K562 (cell line): ENCODE data around the gene LAMB4. TPM values are rescaled to one million over a fixed set of nuclear protein-coding genes. Genes with fewer than 3 reads are reported as not detected.

ENCODE experiments used
- ATAC-seq: fragments of 200-7000 bp; cut with Tn5 transposase; 3 replicates; pipeline ENCODE4 v1.9.1; 2020; ENCODE audit warnings: moderate library complexity
- BruUV-seq: library from RNA; stranded (reverse); fragments of 400-500 nt; replicated peaks from 2 replicates; lab custom pipeline; 2021; lab: Mats Ljungman, UMichigan
- CTCF ChIA-PET: fragments of 300-600 bp; formaldehyde crosslinking; extraction: SDS; loops from one replicate; lab custom pipeline; 2021; ENCODE audit warnings: low intra/inter-chr PET ratio; lab: Yijun Ruan, JAX
- POLR2A ChIA-PET: fragments of 300-600, 350-650 bp; sonication (Branson Sonifier 250); formaldehyde crosslinking; extraction: SDS; loops from one replicate; lab custom pipeline; 2021; ENCODE audit warnings: antibody characterized with exemption, inconsistent platforms; lab: Yijun Ruan, JAX
- DNase-seq, 4 experiments: peaks; one replicate each; pipeline versions ENCODE4 v3.0.0 to v3.0.0-alpha.2; 2011 to 2018; ENCODE audit warnings: low spot score in 3 of 4, mixed read lengths in 3 of 4; ENCODE audit errors: extremely low read depth in 1 of 4
- FAIRE-seq: peaks from 2 replicates; lab custom pipeline; 2011; peaks lifted over from hg19 to GRCh38; lab: Jason Lieb, UNC
- H2AFZ ChIP-seq: 2 replicates; pipeline ENCODE4 v1.6.0; 2011; ENCODE audit warnings: low read depth, low read length, control low read depth, inconsistent platforms
- H3K27ac ChIP-seq: fragments of 200-600 bp; 3 replicates; pipeline ENCODE4 v1.8.0; 2011; ENCODE audit warnings: low read depth, mild to moderate bottlenecking, control low read depth, inconsistent platforms, low read length, moderate library complexity, mixed read lengths; ENCODE audit errors: extremely low read depth
- H3K27me3 ChIP-seq, 2 experiments: fragments of 300-600 bp in 1 of 2; 2 replicates in 1 of 2; 3 replicates in 1 of 2; pipeline versions ENCODE4 v1.6.0 to v1.8.0; 2011; ENCODE audit warnings: inconsistent platforms in 2 of 2, low read length in 2 of 2, mild to moderate bottlenecking in 1 of 2, mixed read lengths in 1 of 2, moderate library complexity in 1 of 2; ENCODE audit not compliant: control insufficient read depth in 2 of 2, insufficient read depth in 2 of 2
- H3K36me3 ChIP-seq: fragments of 300-600 bp; 3 replicates; pipeline ENCODE4 v1.8.0; 2011; ENCODE audit warnings: mild to moderate bottlenecking, low read length, inconsistent platforms; ENCODE audit not compliant: control insufficient read depth, insufficient read depth
- H3K4me1 ChIP-seq, 2 experiments: fragments of 200-600 bp in 1 of 2; replicated peaks in 1 of 2; 2 replicates in 1 of 2; 3 replicates in 1 of 2; pipeline versions ENCODE4 v1.5.1 to v1.8.0; 2011; ENCODE audit warnings: inconsistent platforms in 2 of 2, low read length in 2 of 2, mild to moderate bottlenecking in 1 of 2, mixed read lengths in 1 of 2, moderate library complexity in 1 of 2; ENCODE audit not compliant: control insufficient read depth in 2 of 2, insufficient read depth in 2 of 2
- H3K4me2 ChIP-seq: 2 replicates; pipeline ENCODE4 v1.6.1; 2011; ENCODE audit warnings: low read length, control low read depth, inconsistent platforms, mixed read lengths; ENCODE audit not compliant: insufficient read depth
- H3K4me3 ChIP-seq: fragments of 200-600 bp; sonication (generic), shearing (Covaris generic); 2 replicates; pipeline ENCODE4 v1.5.1; 2016; ENCODE audit warnings: control low read depth, inconsistent platforms
- H3K79me2 ChIP-seq: fragments of 200-600 bp; 3 replicates; pipeline ENCODE4 v1.8.0; 2011; ENCODE audit warnings: low read length, inconsistent platforms; ENCODE audit not compliant: control insufficient read depth, insufficient read depth
- H3K9ac ChIP-seq, 2 experiments: 2 replicates each; pipeline versions ENCODE4 v1.6.0 to v1.6.1; 2011; ENCODE audit warnings: low read depth in 2 of 2, low read length in 2 of 2, control low read depth in 1 of 2, inconsistent platforms in 1 of 2, mild to moderate bottlenecking in 1 of 2, mixed read lengths in 1 of 2; ENCODE audit not compliant: insufficient read depth in 1 of 2
- H3K9me1 ChIP-seq: one replicate; pipeline ENCODE4 v1.6.0; 2011; ENCODE audit warnings: inconsistent platforms, mild to moderate bottlenecking, low read length, moderate library complexity; ENCODE audit not compliant: control insufficient read depth, insufficient read depth
- H3K9me3 ChIP-seq: replicated peaks from 2 replicates; pipeline ENCODE4 v1.5.1; 2011; ENCODE audit warnings: low read depth, low read length, inconsistent platforms; ENCODE audit not compliant: control insufficient read depth, insufficient read depth
- H4K20me1 ChIP-seq: replicated peaks from 2 replicates; pipeline ENCODE4 v1.6.1; 2011; ENCODE audit warnings: low read length, inconsistent platforms, mixed read lengths; ENCODE audit not compliant: control insufficient read depth, insufficient read depth
- HOXB6 ChIP-seq: fragments of 250-450 bp; sonication (Bioruptor Pico); IDR thresholded peaks from 2 replicates; pipeline ENCODE4 v1.5.1; 2022; ENCODE audit warnings: mild to moderate bottlenecking, borderline replicate concordance
- IRF1 ChIP-seq: sonication (generic); formaldehyde crosslinking; IDR thresholded peaks from 2 replicates; pipeline ENCODE4 v1.8.0; 2022; ENCODE audit warnings: missing genetic modification reagents, mild to moderate bottlenecking, borderline replicate concordance
- MCM5 ChIP-seq: fragments of 450-650 bp; IDR thresholded peaks from 2 replicates; pipeline ENCODE4 v1.6.1; 2016; ENCODE audit warnings: low read depth
- NKRF ChIP-seq: fragments of 450-650 bp; IDR thresholded peaks from 2 replicates; pipeline ENCODE4 v1.6.1; 2016; ENCODE audit warnings: borderline replicate concordance
- RBM17 ChIP-seq: fragments of 200-400 bp; formaldehyde crosslinking; IDR thresholded peaks from 2 replicates; pipeline ENCODE4 v1.6.1; 2017; ENCODE audit warnings: low read depth, mild to moderate bottlenecking, low read length, borderline replicate concordance
- SP1 ChIP-seq: sonication (generic); formaldehyde crosslinking; IDR thresholded peaks from 2 replicates; pipeline ENCODE4 v1.8.1; 2022; ENCODE audit warnings: mild to moderate bottlenecking, missing genetic modification reagents
- SREBF1 ChIP-seq: fragments of 150-350 bp; IDR thresholded peaks from 2 replicates; pipeline ENCODE4 v1.6.1; 2014; ENCODE audit warnings: antibody characterized with exemption, low read depth, low read length, borderline replicate concordance
- XRCC5 ChIP-seq: fragments of 200-400 bp; formaldehyde crosslinking; IDR thresholded peaks from 2 replicates; pipeline ENCODE4 v1.6.1; 2017; ENCODE audit warnings: low read depth, mild to moderate bottlenecking, low read length
- YY1 ChIP-seq, 3 experiments: IDR thresholded peaks; 2 replicates each; pipeline ENCODE4 v1.6.1; 2011; ENCODE audit warnings: low read length in 2 of 3, mild to moderate bottlenecking in 2 of 3, moderate library complexity in 2 of 3, borderline replicate concordance in 1 of 3, control low read depth in 1 of 3, low read depth in 1 of 3; ENCODE audit not compliant: insufficient read depth in 3 of 3, insufficient replicate concordance in 2 of 3, control insufficient read depth in 1 of 3, insufficient read length in 1 of 3; ENCODE audit errors: extremely low read depth in 1 of 3
- WGBS: fragments of 100-300 bp; shearing (Covaris generic); methylation state at CpG from one replicate; pipeline ENCODE4 v1.1.6; 2016; ENCODE audit warnings: low coverage, mixed read lengths; ENCODE audit not compliant: insufficient coverage; ENCODE audit errors: missing lambda C conversion rate; 5-methylcytosine and 5-hydroxymethylcytosine counted together
- in situ Hi-C: fragments of 300-500 bp; cut with MboI; formaldehyde crosslinking; loops from 4 replicates; pipeline ENCODE4 v1.15.0; 2018; ENCODE audit warnings: inconsistent platforms, mixed read lengths
- intact Hi-C: fragments of 100-400 bp; cut with micrococcal nuclease; formaldehyde crosslinking; loops from 2 replicates; pipeline ENCODE4 v1.14.2; 2022
- polyA plus RNA-seq, 8 experiments: library from polyadenylated mRNA; depleted of rRNA in 4 of 8; stranded (reverse) in 5 of 8; unstranded in 3 of 8; fragments of >200 nt; fragmentation: Nextera tagmentation in 2 of 8; fragmentation: Illumina TruSeq in 1 of 8; extraction: Ambion mirVana in 2 of 8; extraction: Trizol in 1 of 8; gene quantifications; 2 replicates each; pipeline versions ENCODE4 v1.2.1 to v1.2.3, GENCODE V29; 2011 to 2014; ENCODE audit warnings: inconsistent platforms in 1 of 8, missing spikeins in 1 of 8
- total RNA-seq, 7 experiments: library from RNA; depleted of rRNA in 6 of 7; stranded (reverse); fragments of >200 nt in 6 of 7; fragmentation: Illumina TruSeq in 2 of 7; extraction: Trizol in 2 of 7; gene quantifications; 2 replicates each; pipeline versions ENCODE4 v1.2.1 to v1.2.3, GENCODE V29; 2011 to 2021; ENCODE audit warnings: low replicate concordance in 1 of 7

The LAMB4 gene
- total and polyA plus RNA-seq, 9 of the 15 experiments (the other 6 are each of a cell fraction or from before 2014, with no cell fraction given) = 0.06 to 0.13 (median 0.07) TPM; not detected in 6

GRCh38 chr7:108051454-108051853 is 78.7 kb downstream of the LAMB4 start:
- no peak for TF ChIP-seq RBM17
- no peak for TF ChIP-seq IRF1 (CRISPR knock-in tag)
- TF ChIP-seq HOXB6 (CRISPR knock-in tag) = no peak
- no peak for TF ChIP-seq NKRF
- TF ChIP-seq YY1 (IDR thresholded peaks at IDR 0.05; ENCODE audit: borderline replicate concordance in 1 of 3, control insufficient read depth in 1 of 3, extremely low read depth in 1 of 3, insufficient read depth in 3 of 3, insufficient read length in 1 of 3, insufficient replicate concordance in 2 of 3, low read depth in 1 of 3, low read length in 2 of 3) = no peak
- no peak for TF ChIP-seq XRCC5
- no peak for TF ChIP-seq MCM5
- TF ChIP-seq SP1 (CRISPR knock-in tag) = no peak
- no peak for TF ChIP-seq SREBF1
- WGBS = 14% methylated on average over 1 of the region's 1 CpG
- Histone ChIP-seq H3K9me3 (no peaks in the 10 kb centered on the region), H4K20me1 (no peaks in the 10 kb centered on the region), H3K4me1 (no peaks in the 10 kb centered on the region; a peak in 1 of 5 replicates), H3K4me3 (no peak overlapping the region), H3K36me3 (no peaks in the 10 kb centered on the region), H3K79me2 (no peaks in the 10 kb centered on the region), H3K27me3 (no peaks in the 10 kb centered on the region), H3K9me1 (no peaks in the 10 kb centered on the region), H2AFZ (no peak overlapping the region), H3K27ac (no peak overlapping the region), H3K4me2 (no peak overlapping the region), H3K9ac (no peak overlapping the region)
- no TSS peak for BruUV-seq
- no peak for FAIRE-seq
- no peak for ATAC-seq
- no peak for DNase-seq
- in situ Hi-C loops = no loop called here
- CTCF ChIA-PET = no interaction called here
- POLR2A ChIA-PET = interaction anchor here (0.9 kb wide), 1 partner anchor 16 kb away, joined by 5 read pairs; no protein-coding TSS in a partner anchor
- intact Hi-C loops = no loop called here
